IPS-11a (cell line): ENCODE data around the gene PRR3.

Experiments
- H3K4me3 ChIP-seq: one replicate; pipeline ENCODE4 v1.5.1; 2013; ENCODE audit warnings: low read depth, low read length, control low read depth

Gene PRR3

DNA sequence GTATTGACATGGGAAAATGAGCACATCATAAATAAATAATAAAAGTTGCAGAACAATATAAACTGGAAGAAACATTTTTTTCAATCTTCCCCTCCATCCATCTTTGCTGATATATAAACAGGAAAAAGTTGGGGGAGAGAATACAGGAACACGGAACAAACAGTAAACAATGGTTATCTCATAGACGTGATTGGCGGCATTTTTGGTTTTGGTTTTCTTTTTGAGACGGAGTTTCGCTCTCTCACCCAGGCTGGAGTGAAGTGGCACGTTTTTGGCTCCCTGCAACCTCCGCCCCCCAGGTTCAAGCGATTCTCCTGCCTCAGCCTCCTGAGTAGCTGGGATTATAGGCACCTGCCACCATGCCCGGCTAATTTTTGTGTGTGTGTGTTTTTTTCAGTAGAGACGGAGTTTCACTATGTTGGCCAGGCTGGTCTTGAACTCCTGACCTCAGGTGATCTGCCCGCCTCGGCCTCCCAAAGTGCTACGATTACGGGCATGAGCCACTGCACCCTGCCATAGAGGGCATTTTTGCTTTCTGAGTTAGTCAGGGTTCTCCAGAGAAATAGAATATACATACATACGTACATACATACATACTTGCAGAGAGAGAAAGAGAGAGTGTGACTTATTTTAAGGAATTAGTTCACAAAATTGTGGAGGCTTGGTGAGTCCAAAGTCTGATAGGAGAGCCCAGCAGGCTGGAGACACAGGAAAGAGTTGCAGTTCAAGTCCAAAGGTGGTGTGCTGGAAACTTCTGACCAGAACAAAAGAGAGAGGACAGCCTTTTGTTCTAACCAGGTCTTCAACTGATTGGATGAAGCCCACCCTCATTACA lies 23.4 kb upstream of the PRR3 start:
- no peak overlapping the region for H3K4me3 ChIP-seq

DNA sequence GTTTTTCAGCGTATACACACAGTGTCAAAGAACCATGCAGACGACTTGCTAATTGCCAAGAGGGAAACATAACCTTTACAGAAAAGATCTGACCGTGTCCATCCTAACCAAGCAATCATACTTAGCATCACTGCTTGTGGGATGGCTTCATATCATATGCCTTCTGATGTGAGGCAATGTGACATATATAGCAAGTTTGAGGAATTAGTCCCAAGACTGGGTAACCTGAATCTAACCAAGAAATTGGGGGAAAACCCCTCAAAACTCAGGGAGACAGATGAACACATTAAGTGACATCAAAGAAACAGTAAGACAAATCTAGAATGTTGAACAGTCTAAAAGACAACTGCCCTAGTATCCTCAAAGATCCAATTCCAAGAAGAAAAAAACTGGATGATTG lies 19.2 kb upstream of the PRR3 start:
- H3K4me3 ChIP-seq = no peak overlapping the region

DNA sequence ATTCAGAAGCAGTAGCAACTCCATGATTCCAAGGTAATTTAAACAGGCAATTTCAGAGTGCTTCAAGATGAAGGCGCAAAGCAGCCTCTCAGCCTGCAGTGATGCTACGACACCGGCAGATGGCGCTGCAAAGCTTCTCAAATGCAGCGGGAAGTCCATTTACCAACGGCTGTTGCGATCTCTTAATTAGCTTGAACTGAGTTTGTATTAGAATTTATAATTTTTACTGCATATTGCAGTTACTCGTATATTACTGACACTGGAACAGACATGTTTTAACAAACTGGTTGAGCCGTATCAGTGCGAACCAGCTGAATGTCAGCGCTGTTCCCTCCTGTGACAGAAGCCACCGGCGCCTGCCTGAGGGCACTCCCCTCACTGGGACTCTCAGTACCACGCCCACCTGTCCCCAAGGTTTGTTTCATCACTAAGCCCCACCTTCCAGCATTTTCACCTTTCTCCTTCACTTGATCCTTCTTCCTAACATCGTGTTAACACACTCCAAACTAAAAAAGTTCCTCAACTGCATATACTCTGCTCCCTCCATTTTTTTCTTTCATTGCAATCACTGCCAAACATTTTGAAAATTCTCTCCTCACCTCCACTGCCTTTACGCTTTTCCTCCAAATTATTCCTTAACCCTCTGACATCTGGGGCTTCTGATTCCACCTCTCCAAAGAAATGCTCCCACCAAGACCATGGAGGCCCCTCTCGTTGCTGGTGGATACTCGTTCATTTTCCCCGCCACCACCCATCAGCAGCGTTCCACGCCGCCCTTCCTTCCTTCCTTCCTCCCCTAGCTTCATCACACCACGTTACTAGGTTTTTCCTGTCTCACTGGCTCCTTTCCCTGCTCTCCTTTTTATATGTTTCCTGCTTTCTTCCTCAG lies 15.3 kb upstream of the PRR3 start:
- H3K4me3 ChIP-seq = peak overlapping the region; percentile 31

DNA sequence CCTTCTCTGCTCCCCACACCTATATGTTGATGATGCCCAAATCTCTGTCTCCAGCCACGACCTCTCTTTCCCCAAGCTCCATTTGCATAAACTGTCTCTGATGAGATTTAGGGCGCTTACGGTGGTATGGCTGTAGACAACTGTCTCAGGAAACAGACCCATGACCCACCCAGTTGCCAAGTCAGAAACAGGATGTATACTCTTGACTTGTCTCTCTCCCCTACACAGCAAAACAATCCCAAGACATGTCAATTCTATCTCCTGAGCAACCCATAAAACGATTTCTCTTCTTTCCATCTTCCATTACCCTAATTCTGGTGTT lies 14.7 kb upstream of the PRR3 start:
- H3K4me3 ChIP-seq = no peak overlapping the region

DNA sequence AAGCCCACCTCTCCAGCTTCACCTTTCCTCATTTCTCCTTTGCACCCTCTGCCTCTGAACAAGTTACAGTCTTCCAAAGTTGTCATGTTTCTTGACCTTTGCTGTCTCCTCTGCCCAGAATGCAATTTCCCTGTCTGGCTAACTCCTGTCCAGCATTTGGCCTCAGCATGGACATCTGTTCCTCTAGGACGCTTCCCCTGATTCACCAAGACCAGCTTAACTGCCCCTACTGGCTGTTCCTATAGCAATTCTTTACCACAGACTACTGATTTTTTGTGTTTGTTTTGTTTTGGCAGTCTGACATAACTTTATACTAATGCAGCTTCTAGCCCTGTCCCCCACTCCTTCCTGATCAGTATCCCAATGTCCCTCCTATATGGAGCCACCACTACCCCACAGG lies 14.2 kb upstream of the PRR3 start:
- no peak overlapping the region for H3K4me3 ChIP-seq

- no peak overlapping the region for H3K4me3 ChIP-seq
Observed at GRCh38 chr6:30543821-30544220, 13.3 kb upstream of the PRR3 start.

DNA sequence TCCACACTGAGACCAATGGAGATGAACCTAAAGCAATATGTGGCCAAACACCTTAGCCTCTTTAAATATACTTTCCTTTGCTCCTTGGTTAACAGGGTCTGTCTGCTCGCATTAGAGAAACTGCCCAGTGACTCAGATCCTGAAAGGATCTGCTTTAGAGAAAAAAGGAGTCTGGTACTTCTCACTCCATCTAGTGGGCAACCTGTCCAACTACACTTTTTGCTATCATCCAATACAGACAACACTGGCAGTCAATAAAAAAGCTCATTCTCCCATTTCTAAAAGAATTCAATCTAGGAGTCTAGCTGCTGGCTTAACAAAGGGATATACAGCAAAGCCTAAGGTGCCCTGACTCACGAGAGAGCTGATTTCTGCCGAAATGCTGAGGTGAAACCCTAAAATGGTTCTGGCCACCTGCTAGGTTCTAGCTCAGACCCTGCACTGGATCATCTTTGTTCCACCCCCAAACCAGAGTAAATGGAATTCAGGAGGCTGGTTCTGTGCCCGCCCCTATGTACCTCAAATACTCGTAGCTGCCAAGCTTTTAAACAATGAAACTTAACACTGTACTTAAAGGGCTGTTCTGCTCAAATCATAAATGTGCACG lies 12.3 kb upstream of the PRR3 start:
- H3K4me3 ChIP-seq = no peak overlapping the region

DNA sequence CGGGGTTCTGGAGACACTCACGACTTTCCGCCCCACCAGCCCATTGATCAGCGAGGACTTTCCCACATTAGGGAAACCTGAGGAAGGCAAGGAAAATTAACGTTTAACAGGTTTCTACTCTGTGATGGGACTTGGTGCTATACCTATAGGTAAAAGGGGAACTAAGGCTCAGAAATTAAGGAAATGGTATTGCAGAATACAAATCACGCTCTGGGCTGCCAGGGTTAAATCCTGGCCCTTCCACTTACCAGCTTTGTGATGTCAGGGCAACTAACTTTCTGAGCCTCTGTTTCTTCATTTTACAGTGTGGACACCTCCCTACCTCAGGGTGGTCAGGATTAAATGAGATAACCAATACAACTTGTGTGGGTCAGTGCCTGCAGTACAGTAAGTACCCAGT lies 9.6 kb upstream of the PRR3 start:
- H3K4me3 ChIP-seq = no peak overlapping the region

- H3K4me3 ChIP-seq = no peak overlapping the region
Observed at GRCh38 chr6:30548375-30548774, 8.7 kb upstream of the PRR3 start.

DNA sequence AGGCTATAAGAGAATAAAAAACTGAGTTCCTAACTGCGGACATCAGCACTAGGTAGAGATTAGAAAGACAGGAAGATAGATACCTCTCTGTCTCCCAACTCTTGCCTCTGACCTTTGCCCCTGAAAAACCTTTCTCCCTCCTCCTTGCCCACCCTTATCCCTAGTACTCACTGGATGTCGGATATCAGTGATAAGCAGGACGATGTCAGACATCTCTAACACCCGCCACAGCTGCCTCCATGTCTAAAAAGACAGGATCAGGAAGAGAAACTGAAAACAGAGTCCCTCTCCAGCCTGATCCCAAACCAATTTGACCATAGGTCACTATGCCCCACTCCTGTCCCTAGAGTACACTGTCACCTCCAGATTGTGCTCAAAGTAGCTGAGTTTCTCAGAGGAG lies 2.7 kb upstream of the PRR3 start:
- H3K4me3 ChIP-seq = no peak overlapping the region

DNA sequence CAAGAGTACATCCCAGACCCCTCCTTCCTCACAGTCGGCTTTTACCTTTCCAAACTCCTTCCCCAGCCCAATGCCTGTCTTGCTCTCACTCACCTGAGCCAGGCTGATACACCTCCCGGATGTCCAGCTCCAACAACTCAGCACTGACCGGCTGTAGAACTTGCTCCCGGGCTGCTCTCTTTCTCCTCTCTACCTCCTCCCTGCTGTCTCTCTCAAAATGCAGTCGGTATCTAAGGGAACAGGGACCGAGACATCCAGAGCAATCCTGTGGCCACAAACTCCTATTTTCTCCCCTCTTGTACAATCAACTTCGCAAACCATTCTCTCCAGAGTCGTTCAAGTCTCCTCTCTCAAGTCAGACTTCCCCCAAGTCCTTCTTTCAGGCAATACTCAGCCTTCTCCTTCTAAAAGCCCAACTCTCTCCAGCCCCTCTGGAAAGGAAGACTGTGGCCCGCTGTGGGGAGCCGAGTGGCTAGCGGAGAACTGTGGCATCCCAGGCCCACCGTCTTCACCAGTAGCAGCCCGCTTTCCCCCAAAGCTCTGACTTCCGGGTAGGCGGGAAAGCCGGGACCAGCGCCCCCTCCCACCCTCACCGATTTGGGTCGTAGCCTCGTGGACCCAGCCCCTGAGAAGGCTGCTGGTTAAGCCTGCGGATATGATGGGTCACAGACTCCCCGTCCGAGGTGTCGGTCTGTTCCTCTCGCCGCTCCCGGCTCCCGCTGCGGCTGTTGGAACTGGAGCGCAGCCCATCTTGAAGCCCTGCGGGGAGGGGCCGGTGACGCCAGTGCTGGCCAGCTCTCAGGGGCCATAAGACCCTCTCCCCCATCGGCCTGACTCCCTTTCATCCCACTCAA lies 1.9 kb upstream of the PRR3 start:
- H3K4me3 ChIP-seq = peak overlapping the region; percentile 89

DNA sequence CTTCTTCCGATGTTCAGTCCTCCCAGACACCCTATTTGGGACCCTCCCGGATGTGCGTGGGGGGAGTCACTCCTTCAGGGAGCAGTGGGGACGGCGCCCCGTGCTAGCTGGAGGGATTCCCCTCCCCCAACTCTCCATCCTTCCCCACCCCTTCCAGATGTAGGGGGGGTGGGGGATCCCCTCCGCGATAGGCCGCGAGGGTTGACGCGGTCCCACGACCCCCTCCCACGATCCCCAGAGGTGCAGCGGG lies 1.4 kb upstream of the PRR3 start:
- H3K4me3 ChIP-seq = peak overlapping the region; percentile 89

DNA sequence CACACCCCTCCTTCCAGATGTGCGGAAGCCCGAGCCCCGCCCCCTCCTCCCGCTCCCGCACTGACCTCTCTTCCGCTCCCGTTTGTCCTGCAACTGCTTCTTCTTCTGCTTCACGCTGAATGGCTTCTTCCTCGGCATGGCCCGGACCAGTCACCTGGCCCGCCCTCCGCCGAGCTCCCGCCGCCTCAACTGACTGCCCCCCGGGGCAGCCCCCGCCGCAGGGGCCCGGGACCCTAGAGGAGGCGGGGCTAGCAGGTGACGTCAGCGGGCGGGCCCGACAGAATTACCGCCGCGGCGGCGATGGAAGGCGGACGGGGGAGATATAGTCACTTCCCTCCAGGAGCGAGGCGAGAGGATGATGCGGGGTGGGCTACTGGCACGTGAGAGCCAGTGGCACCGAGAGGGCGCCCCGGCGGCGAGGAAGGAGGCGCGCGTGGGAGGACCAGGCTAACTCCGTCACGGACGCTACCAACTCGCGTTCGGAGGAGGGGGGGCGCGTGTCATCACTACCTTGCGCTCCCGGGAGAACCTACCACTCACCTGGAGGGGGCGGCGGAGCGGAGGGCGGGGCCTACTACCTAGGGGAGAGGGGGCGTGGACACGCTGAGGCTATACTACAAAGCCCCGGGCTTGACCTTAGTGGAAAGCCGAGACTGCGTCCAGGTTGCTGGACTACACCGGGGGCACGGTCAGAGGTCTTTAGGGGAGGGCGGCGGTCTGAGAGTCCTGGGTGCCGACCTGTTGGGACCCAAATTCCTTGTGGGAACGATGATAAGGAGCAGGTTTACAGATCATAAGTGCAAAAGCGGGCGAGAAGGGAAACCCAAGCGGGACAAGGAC lies 809 bp upstream of the PRR3 start, which contains the start of gene GNL1:
Gene GNL1 (minus strand): TSS at position 424 of the 840 bp plus-strand sequence. CDS start 286 bp downstream, at position 138.
- H3K4me3 ChIP-seq = peak within 1 kb of the TSS; percentile 89

DNA sequence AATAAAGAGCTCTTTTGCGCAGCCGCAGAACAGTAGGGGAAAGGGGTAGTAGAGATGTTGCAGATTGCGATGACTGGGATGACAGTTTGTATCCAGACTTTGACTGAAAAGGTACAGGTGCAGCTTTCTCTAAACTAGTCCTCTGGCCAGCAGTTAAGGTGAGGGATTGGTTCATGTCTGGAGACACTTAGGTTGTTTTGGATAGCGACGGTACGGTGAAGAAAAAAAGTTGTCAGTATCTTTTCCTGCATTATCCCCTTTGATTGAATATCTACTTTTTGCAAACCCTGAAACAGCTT lies 537 bp downstream of the PRR3 start:
- H3K4me3 ChIP-seq = peak overlapping the region; percentile 89

DNA sequence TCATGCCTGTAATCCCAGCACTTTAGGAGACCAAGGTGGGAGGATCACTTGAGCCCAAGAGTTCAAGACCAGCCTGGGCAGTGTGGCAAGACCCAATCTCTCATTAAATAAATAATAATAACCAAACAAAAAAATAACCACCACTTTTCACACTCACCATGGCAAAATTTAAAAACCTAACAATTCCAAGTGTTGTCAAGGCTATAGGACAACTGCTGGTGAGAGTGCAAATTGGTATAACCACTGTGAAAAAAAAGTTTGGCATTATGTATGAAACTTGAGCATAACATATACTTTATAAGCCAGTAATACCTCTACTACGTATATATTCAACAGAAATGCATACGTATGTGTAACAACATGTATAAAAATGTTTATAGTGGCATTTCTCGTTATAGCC lies 3.8 kb downstream of the PRR3 start:
- H3K4me3 ChIP-seq = no peak overlapping the region

- no peak overlapping the region for H3K4me3 ChIP-seq
Observed at GRCh38 chr6:30562470-30563425, 5.7 kb downstream of the PRR3 start.

GRCh38 chr6:30564114-30564513 lies 7.0 kb downstream of the PRR3 start:
- no peak overlapping the region for H3K4me3 ChIP-seq

GRCh38 chr6:30565772-30566171 lies 8.7 kb downstream of the PRR3 start:
- no peak overlapping the region for H3K4me3 ChIP-seq

- H3K4me3 ChIP-seq = no peak overlapping the region
Observed at GRCh38 chr6:30568245-30568644, 11.2 kb downstream of the PRR3 start.
